GM19193 (cell line): Measurements from ENCODE around the gene SRCIN1.

ENCODE experiments used
- POLR2A ChIP-seq: IDR thresholded peaks from 4 replicates; pipeline ENCODE4 v1.6.1; 2011; ENCODE audit not compliant: insufficient read depth, insufficient read length; ENCODE audit errors: extremely low read depth

SRCIN1 gene

GRCh38 chr17:38619937-38620550, 14.3 kb upstream of the SRCIN1 start:
- no peak for TF ChIP-seq POLR2A

- no peak for TF ChIP-seq POLR2A
Observed at GRCh38 chr17:38619451-38619795, 13.7 kb upstream of the SRCIN1 start.

GRCh38 chr17:38617967-38618760, 12.4 kb upstream of the SRCIN1 start:
- no peak for TF ChIP-seq POLR2A

GRCh38 chr17:38617074-38617860, 11.5 kb upstream of the SRCIN1 start:
- TF ChIP-seq POLR2A: no peak

GRCh38 chr17:38616361-38616760, 10.6 kb upstream of the SRCIN1 start:
- TF ChIP-seq POLR2A: no peak

GRCh38 chr17:38613981-38614779, 8.4 kb upstream of the SRCIN1 start:
- TF ChIP-seq POLR2A: no peak

- no peak for TF ChIP-seq POLR2A
Observed at GRCh38 chr17:38613525-38613980, 7.8 kb upstream of the SRCIN1 start.

GRCh38 chr17:38611872-38612376, 6.2 kb upstream of the SRCIN1 start:
- no peak for TF ChIP-seq POLR2A

- TF ChIP-seq POLR2A: no peak
Observed at GRCh38 chr17:38611070-38611786, 5.5 kb upstream of the SRCIN1 start.

- no peak for TF ChIP-seq POLR2A
Observed at GRCh38 chr17:38609280-38610031, 3.7 kb upstream of the SRCIN1 start.

- no peak for TF ChIP-seq POLR2A
Observed at GRCh38 chr17:38608648-38609047, 2.9 kb upstream of the SRCIN1 start.

GRCh38 chr17:38606646-38607611, 1.2 kb upstream of the SRCIN1 start:
- no peak for TF ChIP-seq POLR2A

GRCh38 chr17:38605411-38605840, 326 bp downstream of the SRCIN1 start:
- no peak for TF ChIP-seq POLR2A
